ENCODE results near the gene ANKRD66.

Gene ANKRD66

DNA sequence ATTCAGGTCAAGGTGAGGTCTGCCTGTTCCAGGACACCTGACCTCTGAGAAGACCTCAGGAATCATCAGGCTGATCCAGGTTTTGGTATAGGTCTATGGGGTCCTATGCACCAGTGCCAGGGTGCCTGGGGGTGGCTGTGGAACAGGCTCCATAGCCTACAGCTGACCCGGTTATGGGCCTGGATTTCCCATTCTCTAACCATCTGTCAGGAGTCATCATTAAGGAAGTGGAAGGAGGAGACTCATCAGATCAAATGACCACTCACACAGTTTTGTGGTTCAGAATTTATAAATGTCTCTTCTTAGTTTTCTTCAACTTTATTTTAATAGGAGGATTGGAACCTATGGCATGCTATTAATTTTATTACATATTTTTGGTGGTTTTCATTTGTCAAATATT is 26.3 kb upstream of the ANKRD66 start:
- TF ChIP-seq, protein P1, sequence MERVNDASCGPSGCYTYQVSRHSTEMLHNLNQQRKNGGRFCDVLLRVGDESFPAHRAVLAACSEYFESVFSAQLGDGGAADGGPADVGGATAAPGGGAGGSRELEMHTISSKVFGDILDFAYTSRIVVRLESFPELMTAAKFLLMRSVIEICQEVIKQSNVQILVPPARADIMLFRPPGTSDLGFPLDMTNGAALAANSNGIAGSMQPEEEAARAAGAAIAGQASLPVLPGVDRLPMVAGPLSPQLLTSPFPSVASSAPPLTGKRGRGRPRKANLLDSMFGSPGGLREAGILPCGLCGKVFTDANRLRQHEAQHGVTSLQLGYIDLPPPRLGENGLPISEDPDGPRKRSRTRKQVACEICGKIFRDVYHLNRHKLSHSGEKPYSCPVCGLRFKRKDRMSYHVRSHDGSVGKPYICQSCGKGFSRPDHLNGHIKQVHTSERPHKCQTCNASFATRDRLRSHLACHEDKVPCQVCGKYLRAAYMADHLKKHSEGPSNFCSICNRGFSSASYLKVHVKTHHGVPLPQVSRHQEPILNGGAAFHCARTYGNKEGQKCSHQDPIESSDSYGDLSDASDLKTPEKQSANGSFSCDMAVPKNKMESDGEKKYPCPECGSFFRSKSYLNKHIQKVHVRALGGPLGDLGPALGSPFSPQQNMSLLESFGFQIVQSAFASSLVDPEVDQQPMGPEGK (CRISPR knock-in tag; IDR thresholded peaks at IDR 0.05; ENCODE audit: borderline replicate concordance), result no peak
- TF ChIP-seq, protein P2, sequence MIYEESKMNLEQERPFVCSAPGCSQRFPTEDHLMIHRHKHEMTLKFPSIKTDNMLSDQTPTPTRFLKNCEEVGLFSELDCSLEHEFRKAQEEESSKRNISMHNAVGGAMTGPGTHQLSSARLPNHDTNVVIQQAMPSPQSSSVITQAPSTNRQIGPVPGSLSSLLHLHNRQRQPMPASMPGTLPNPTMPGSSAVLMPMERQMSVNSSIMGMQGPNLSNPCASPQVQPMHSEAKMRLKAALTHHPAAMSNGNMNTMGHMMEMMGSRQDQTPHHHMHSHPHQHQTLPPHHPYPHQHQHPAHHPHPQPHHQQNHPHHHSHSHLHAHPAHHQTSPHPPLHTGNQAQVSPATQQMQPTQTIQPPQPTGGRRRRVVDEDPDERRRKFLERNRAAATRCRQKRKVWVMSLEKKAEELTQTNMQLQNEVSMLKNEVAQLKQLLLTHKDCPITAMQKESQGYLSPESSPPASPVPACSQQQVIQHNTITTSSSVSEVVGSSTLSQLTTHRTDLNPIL (CRISPR knock-in tag; IDR thresholded peaks at IDR 0.05; ENCODE audit: low read depth), result no peak
- ATAC-seq, result no peak

DNA sequence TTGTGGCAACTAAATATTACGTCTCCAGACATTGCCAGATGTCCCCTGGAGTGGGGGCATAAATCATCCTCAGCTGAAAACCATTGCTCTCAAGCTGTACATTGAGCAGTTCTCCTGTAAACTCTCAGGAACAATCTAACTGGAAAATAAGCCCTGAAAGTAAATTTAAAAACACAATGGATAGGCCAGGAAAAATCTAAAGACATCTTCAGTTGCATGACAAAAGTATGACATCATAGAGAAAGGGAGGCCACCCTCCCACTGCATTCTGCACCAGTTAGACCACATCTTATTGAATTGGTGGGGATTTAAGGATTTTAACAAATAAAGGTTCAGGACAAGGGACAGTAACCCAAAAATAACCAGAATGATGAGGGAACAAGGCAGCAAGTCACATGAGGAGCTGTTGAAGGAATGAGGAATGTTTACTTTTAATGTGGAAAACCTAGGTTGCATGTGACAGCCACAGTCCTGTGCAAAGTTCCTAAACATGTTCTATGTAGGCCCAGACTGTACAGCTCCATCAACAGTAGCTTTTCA is 16.9 kb upstream of the ANKRD66 start:
- no peak for ATAC-seq
- TF ChIP-seq ZFP3 (CRISPR knock-in tag; IDR thresholded peaks at IDR 0.05), result no peak
- TF ChIP-seq, protein P3, sequence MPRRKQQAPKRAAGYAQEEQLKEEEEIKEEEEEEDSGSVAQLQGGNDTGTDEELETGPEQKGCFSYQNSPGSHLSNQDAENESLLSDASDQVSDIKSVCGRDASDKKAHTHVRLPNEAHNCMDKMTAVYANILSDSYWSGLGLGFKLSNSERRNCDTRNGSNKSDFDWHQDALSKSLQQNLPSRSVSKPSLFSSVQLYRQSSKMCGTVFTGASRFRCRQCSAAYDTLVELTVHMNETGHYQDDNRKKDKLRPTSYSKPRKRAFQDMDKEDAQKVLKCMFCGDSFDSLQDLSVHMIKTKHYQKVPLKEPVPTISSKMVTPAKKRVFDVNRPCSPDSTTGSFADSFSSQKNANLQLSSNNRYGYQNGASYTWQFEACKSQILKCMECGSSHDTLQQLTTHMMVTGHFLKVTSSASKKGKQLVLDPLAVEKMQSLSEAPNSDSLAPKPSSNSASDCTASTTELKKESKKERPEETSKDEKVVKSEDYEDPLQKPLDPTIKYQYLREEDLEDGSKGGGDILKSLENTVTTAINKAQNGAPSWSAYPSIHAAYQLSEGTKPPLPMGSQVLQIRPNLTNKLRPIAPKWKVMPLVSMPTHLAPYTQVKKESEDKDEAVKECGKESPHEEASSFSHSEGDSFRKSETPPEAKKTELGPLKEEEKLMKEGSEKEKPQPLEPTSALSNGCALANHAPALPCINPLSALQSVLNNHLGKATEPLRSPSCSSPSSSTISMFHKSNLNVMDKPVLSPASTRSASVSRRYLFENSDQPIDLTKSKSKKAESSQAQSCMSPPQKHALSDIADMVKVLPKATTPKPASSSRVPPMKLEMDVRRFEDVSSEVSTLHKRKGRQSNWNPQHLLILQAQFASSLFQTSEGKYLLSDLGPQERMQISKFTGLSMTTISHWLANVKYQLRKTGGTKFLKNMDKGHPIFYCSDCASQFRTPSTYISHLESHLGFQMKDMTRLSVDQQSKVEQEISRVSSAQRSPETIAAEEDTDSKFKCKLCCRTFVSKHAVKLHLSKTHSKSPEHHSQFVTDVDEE (CRISPR knock-in tag; IDR thresholded peaks at IDR 0.05), result no peak
- no peak for TF ChIP-seq ZFP30 (CRISPR knock-in tag; IDR thresholded peaks at IDR 0.05)
- no peak for TF ChIP-seq ARNTL (CRISPR knock-in tag; IDR thresholded peaks at IDR 0.05; ENCODE audit: borderline replicate concordance, low read depth)
- no peak for TF ChIP-seq ZNF8 (CRISPR knock-in tag; IDR thresholded peaks at IDR 0.05)
- no peak for TF ChIP-seq GLIS3 (CRISPR knock-in tag; IDR thresholded peaks at IDR 0.05)
- TF ChIP-seq CSDC2 (CRISPR knock-in tag; IDR thresholded peaks at IDR 0.05), result no peak
- TF ChIP-seq BACH2 (CRISPR knock-in tag; IDR thresholded peaks at IDR 0.05; ENCODE audit: borderline replicate concordance), result no peak
- TF ChIP-seq PPARA (CRISPR knock-in tag; IDR thresholded peaks at IDR 0.05; ENCODE audit: borderline replicate concordance), result no peak
- no peak for TF ChIP-seq RARB (CRISPR knock-in tag; IDR thresholded peaks at IDR 0.05)
- TF ChIP-seq, protein P2 (CRISPR knock-in tag; IDR thresholded peaks at IDR 0.05; ENCODE audit: low read depth), result no peak
- TF ChIP-seq ESRRG (CRISPR knock-in tag; IDR thresholded peaks at IDR 0.05), result no peak
- no peak for TF ChIP-seq ISL1 (CRISPR knock-in tag; IDR thresholded peaks at IDR 0.05)
- no peak for TF ChIP-seq TOX (CRISPR knock-in tag; IDR thresholded peaks at IDR 0.05; ENCODE audit: borderline replicate concordance)
- TF ChIP-seq ZNF565 (CRISPR knock-in tag; conservative IDR thresholded peaks at IDR 0.05; ENCODE audit: low read depth), result no peak
- no peak for TF ChIP-seq OSR1 (CRISPR knock-in tag; IDR thresholded peaks at IDR 0.05)
- no peak for TF ChIP-seq SNAI2 (CRISPR knock-in tag; IDR thresholded peaks at IDR 0.05)

DNA sequence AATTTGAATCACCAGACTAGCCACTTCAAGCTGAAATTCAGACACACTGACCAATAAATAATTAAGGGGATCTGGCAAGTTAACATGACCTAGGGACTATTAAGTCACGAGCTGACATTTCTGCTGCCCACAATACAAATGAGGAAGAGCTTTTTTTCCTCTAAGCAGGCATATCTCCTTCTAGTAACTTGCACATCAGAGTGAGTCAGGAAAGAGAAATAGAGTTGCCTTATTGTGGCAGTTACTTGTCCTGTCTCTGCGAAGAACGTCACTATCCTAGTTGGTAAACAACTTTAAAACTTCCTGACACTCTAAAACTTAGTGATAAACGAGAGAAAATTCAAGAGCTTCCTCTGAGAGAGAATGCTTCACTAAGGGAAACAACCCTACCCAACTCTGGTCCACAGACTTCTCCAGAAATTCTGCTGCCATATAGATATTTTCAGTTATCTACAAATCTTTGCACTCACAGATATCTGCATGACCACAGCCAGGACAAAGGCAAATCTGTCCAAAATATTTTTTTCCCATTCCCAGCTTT is 15.7 kb upstream of the ANKRD66 start:
- ATAC-seq, result no peak
- TF ChIP-seq SNAI2 (CRISPR knock-in tag; IDR thresholded peaks at IDR 0.05) (no peak), GLIS3 (CRISPR knock-in tag; IDR thresholded peaks at IDR 0.05) (no peak), OSR1 (CRISPR knock-in tag; IDR thresholded peaks at IDR 0.05) (no peak), CSDC2 (CRISPR knock-in tag; IDR thresholded peaks at IDR 0.05) (no peak), ESRRG (CRISPR knock-in tag; IDR thresholded peaks at IDR 0.05) (no peak), PPARA (CRISPR knock-in tag; IDR thresholded peaks at IDR 0.05; ENCODE audit: borderline replicate concordance) (no peak), ARNTL (CRISPR knock-in tag; IDR thresholded peaks at IDR 0.05; ENCODE audit: borderline replicate concordance, low read depth) (no peak), ZNF8 (CRISPR knock-in tag; IDR thresholded peaks at IDR 0.05) (no peak), ZFP3 (CRISPR knock-in tag; IDR thresholded peaks at IDR 0.05) (no peak), TCF4 (CRISPR knock-in tag; IDR thresholded peaks at IDR 0.05; ENCODE audit: borderline replicate concordance) (no peak)
- TF ChIP-seq, protein P1 (CRISPR knock-in tag; IDR thresholded peaks at IDR 0.05; ENCODE audit: borderline replicate concordance), result no peak
- TF ChIP-seq, protein P3 (CRISPR knock-in tag; IDR thresholded peaks at IDR 0.05), result no peak
- TF ChIP-seq, protein P4, sequence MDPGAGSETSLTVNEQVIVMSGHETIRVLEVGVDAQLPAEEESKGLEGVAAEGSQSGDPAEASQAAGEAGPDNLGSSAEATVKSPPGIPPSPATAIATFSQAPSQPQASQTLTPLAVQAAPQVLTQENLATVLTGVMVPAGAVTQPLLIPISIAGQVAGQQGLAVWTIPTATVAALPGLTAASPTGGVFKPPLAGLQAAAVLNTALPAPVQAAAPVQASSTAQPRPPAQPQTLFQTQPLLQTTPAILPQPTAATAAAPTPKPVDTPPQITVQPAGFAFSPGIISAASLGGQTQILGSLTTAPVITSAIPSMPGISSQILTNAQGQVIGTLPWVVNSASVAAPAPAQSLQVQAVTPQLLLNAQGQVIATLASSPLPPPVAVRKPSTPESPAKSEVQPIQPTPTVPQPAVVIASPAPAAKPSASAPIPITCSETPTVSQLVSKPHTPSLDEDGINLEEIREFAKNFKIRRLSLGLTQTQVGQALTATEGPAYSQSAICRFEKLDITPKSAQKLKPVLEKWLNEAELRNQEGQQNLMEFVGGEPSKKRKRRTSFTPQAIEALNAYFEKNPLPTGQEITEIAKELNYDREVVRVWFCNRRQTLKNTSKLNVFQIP (CRISPR knock-in tag; IDR thresholded peaks at IDR 0.05; ENCODE audit: borderline replicate concordance, low read depth), result no peak
- TF ChIP-seq, protein P2 (CRISPR knock-in tag; IDR thresholded peaks at IDR 0.05; ENCODE audit: low read depth), result no peak
